Brain microvascular endothelial cell (primary cell): Measurements from ENCODE around the gene EPHB6.

Experiments used
- DNase-seq: peaks from one replicate; pipeline ENCODE4 v3.0.0-alpha.2; 2020
- H3K27ac ChIP-seq: fragments of 250-450 bp; sonication (Bioruptor Pico); 2 replicates; pipeline ENCODE4 v1.5.1; 2020; ENCODE audit warnings: mild to moderate bottlenecking, moderate library complexity
- H3K27me3 ChIP-seq: fragments of 250-450 bp; sonication (Bioruptor Pico); replicated peaks from 2 replicates; pipeline ENCODE4 v1.5.1; 2020; ENCODE audit warnings: mild to moderate bottlenecking
- H3K36me3 ChIP-seq: fragments of 250-450 bp; sonication (Bioruptor Pico); replicated peaks from 2 replicates; pipeline ENCODE4 v1.5.1; 2020; ENCODE audit warnings: mild to moderate bottlenecking
- H3K4me3 ChIP-seq: 2 replicates; pipeline ENCODE4 v1.5.1; 2011; ENCODE audit warnings: low read depth, mild to moderate bottlenecking, control low read depth, low read length, moderate library complexity
- in situ Hi-C: cut with HindIII; loops from 2 replicates; pipeline ENCODE4 v1.10.0; 2017; ENCODE audit warnings: low sequenced_read_pairs, low pct_ligation_motif_present
- TF ChIP-seq, protein P1 (sequence below): IDR thresholded peaks from 2 replicates; pipeline ENCODE4 v1.5.1; 2011; ENCODE audit warnings: low read depth, mild to moderate bottlenecking, moderate library complexity, low read length, control low read depth, inconsistent platforms; ENCODE audit errors: missing control alignments

The EPHB6 gene

DNA sequence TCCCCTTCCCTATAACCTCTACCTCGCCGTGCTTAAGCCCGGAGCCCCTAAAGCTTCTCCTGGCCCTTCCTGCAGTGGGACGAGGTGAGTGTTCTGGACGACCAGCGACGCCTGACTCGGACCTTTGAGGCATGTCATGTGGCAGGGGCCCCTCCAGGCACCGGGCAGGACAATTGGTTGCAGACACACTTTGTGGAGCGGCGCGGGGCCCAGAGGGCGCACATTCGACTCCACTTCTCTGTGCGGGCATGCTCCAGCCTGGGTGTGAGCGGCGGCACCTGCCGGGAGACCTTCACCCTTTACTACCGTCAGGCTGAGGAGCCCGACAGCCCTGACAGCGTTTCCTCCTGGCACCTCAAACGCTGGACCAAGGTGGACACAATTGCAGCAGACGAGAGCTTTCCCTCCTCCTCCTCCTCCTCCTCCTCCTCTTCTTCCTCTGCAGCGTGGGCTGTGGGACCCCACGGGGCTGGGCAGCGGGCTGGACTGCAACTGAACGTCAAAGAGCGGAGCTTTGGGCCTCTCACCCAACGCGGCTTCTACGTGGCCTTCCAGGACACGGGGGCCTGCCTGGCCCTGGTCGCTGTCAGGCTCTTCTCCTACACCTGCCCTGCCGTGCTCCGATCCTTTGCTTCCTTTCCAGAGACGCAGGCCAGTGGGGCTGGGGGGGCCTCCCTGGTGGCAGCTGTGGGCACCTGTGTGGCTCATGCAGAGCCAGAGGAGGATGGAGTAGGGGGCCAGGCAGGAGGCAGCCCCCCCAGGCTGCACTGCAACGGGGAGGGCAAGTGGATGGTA, 9.2 kb downstream of the EPHB6 start:
- TF ChIP-seq, protein P1, sequence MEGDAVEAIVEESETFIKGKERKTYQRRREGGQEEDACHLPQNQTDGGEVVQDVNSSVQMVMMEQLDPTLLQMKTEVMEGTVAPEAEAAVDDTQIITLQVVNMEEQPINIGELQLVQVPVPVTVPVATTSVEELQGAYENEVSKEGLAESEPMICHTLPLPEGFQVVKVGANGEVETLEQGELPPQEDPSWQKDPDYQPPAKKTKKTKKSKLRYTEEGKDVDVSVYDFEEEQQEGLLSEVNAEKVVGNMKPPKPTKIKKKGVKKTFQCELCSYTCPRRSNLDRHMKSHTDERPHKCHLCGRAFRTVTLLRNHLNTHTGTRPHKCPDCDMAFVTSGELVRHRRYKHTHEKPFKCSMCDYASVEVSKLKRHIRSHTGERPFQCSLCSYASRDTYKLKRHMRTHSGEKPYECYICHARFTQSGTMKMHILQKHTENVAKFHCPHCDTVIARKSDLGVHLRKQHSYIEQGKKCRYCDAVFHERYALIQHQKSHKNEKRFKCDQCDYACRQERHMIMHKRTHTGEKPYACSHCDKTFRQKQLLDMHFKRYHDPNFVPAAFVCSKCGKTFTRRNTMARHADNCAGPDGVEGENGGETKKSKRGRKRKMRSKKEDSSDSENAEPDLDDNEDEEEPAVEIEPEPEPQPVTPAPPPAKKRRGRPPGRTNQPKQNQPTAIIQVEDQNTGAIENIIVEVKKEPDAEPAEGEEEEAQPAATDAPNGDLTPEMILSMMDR, result no peak
- H3K4me3 ChIP-seq, result no peak overlapping the region
- no peak overlapping the region for H3K27ac ChIP-seq
- H3K36me3 ChIP-seq, result no peaks in the 10 kb centered on the region
- in situ Hi-C loops, result no loop called here
- no peak for DNase-seq
- no peaks in the 10 kb centered on the region for H3K27me3 ChIP-seq

DNA sequence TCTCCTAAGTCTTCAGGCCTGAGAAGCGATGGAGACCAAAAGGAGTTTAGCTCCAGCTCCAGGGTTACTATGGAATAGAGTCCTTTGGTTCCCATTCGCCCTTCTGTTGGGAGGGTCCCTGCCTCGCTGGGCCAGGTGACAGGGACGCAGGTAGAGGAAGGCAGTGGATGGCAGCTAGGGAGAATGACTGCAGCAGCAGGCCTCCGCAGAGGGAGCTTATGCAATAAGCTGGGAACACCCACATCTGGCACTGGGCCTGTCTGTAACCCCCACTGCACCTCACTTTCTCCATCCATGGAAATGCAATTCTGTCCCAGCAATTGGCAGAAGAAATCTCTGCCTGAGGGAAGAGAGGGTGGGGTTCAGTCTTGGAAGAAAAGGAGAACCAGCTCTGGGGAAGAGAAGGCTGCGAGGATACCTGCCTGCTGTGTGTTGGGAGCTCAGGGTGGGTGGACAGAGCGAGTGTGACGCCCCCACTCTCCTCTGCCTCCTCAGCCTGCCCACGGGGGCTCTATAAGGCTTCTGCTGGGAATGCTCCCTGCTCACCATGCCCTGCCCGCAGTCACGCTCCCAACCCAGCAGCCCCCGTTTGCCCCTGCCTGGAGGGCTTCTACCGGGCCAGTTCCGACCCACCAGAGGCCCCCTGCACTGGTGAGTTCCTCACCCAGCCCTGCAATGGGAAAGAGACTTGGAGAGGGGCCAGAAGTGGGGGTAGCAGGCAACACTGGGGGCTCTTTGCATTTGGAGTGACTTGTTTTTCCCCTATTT, 10.3 kb downstream of the EPHB6 start:
- DNase-seq, result no peak
- H3K4me3 ChIP-seq, result no peak overlapping the region
- TF ChIP-seq, protein P1, result no peak
- no peaks in the 10 kb centered on the region for H3K36me3 ChIP-seq
- in situ Hi-C loops, result no loop called here
- no peaks in the 10 kb centered on the region for H3K27me3 ChIP-seq
- no peak overlapping the region for H3K27ac ChIP-seq

DNA sequence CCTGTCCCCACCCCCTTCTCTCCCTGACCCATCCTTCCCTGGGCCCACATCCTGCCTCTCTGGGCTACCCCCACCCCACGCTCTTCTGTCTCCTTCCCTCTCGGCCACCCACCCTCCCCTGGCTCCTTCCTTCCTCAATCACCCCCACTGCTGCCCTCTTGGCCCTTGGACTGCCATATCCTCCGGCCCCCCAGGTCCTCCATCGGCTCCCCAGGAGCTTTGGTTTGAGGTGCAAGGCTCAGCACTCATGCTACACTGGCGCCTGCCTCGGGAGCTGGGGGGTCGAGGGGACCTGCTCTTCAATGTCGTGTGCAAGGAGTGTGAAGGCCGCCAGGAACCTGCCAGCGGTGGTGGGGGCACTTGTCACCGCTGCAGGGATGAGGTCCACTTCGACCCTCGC, 10.9 kb downstream of the EPHB6 start:
- DNase-seq, result no peak
- no peak overlapping the region for H3K4me3 ChIP-seq
- TF ChIP-seq, protein P1, result no peak
- no peaks in the 10 kb centered on the region for H3K36me3 ChIP-seq
- no peaks in the 10 kb centered on the region for H3K27me3 ChIP-seq
- H3K27ac ChIP-seq, result no peak overlapping the region
- in situ Hi-C loops, result no loop called here

DNA sequence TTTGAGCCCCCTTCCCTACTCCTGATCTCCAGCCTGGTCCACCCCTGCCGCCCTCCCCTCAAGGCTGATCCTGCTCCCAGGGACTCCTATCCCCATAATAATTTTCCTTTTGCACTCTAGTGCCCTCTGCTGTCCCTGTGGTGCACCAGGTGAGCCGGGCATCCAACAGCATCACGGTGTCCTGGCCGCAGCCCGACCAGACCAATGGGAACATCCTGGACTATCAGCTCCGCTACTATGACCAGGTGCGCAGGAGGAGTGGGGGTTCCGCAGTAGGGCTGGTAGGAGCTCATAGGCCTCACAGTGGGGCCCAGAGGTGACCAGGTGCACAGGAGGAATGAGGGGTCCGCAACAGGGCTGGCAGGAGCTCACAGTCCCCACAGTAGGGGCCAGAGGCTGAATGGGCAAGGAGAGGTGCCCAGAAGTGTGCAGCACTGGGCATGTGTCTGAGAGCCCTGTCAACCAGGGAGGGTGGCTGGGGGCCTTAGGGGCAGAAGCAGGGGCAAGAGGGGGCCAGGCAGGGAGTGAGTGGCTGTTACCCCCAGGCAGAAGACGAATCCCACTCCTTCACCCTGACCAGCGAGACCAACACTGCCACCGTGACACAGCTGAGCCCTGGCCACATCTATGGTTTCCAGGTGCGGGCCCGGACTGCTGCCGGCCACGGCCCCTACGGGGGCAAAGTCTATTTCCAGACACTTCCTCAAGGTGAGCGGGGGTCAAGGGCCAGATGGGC, 11.7 kb downstream of the EPHB6 start:
- no peak overlapping the region for H3K27ac ChIP-seq
- H3K4me3 ChIP-seq, result no peak overlapping the region
- no peaks in the 10 kb centered on the region for H3K36me3 ChIP-seq
- H3K27me3 ChIP-seq, result no peaks in the 10 kb centered on the region
- in situ Hi-C loops, result no loop called here
- TF ChIP-seq, protein P1, result peak; percentile 73
- DNase-seq, result no peak

DNA sequence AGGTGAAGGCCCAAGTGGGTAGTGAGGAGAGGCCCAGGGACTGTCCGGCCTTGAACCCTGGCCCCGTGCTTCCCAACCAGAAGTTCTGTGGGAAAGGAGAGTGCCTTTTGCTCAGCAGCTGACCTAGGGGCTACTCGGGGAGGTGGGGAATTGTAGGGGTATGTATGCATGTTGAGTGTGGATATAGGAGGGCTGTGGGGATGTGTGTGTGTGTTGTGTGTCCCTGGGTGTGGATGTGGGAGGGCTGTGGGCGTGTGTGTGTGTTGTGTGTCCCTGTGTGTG, 12.2 kb downstream of the EPHB6 start:
- Histone ChIP-seq H3K4me3 (no peak overlapping the region), H3K27me3 (no peaks in the 10 kb centered on the region), H3K36me3 (no peaks in the 10 kb centered on the region), H3K27ac (no peak overlapping the region)
- no peak for DNase-seq
- in situ Hi-C loops, result no loop called here
- TF ChIP-seq, protein P1, result no peak
